Testis (tissue), 2 donors: ENCODE data around the gene EXOC5.

Experiments used
- CTCF ChIP-seq, 3 experiments: fragments of 450-650 bp in 2 of 3; fragments of 200-600 bp in 1 of 3; sonication (generic) in 1 of 3; IDR thresholded peaks; one replicate each; pipeline ENCODE4 v1.5.1; 2016 to 2019; ENCODE audit warnings: antibody characterized with exemption in 3 of 3, mild to moderate bottlenecking in 2 of 3, moderate library complexity in 1 of 3
- POLR2A ChIP-seq: fragments of 450-650 bp; IDR thresholded peaks from one replicate; pipeline ENCODE4 v1.6.1; 2017; ENCODE audit warnings: antibody characterized with exemption, mild to moderate bottlenecking, moderate library complexity

- TF ChIP-seq CTCF (IDR thresholded peaks at IDR 0.05) (no peak), POLR2A (no peak)
These were observed 115.4 kb downstream of the EXOC5 start for GRCh38 chr14:57153286-57153685.
